Measurements from ENCODE around the gene G6PC2. TPM values are rescaled to one million over a fixed set of nuclear protein-coding genes. Genes with fewer than 3 reads are reported as not detected.

Gene G6PC2
- total RNA-seq, 1 donor from 2014 or later = not detected

- no peak overlapping the region for H3K4me3 ChIP-seq
- intact Hi-C loops (cut with DNase I) = no loop called here
- H3K9me3 ChIP-seq = no peaks in the 10 kb centered on the region
- no peak overlapping the region for H3K27ac ChIP-seq
- DNase-seq (ENCODE audit: extremely low spot score in 2 of 2) = no peak
- peaks cover 11% of the 10 kb centered on the region for H3K4me1 ChIP-seq
- TF ChIP-seq POLR2A (IDR thresholded peaks at IDR 0.05) = no peak
- TF ChIP-seq POLR2AphosphoS5 (IDR thresholded peaks at IDR 0.05; ENCODE audit: insufficient read depth in 1 of 2, low read depth in 1 of 2) = no peak
- TF ChIP-seq, protein P1, sequence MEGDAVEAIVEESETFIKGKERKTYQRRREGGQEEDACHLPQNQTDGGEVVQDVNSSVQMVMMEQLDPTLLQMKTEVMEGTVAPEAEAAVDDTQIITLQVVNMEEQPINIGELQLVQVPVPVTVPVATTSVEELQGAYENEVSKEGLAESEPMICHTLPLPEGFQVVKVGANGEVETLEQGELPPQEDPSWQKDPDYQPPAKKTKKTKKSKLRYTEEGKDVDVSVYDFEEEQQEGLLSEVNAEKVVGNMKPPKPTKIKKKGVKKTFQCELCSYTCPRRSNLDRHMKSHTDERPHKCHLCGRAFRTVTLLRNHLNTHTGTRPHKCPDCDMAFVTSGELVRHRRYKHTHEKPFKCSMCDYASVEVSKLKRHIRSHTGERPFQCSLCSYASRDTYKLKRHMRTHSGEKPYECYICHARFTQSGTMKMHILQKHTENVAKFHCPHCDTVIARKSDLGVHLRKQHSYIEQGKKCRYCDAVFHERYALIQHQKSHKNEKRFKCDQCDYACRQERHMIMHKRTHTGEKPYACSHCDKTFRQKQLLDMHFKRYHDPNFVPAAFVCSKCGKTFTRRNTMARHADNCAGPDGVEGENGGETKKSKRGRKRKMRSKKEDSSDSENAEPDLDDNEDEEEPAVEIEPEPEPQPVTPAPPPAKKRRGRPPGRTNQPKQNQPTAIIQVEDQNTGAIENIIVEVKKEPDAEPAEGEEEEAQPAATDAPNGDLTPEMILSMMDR (IDR thresholded peaks at IDR 0.05) = no peak
- no peaks in the 10 kb centered on the region for H3K36me3 ChIP-seq
- H3K27me3 ChIP-seq = no peaks in the 10 kb centered on the region
Measured at GRCh38 chr2:168894720-168895119, 6.4 kb upstream of the G6PC2 start.

DNA sequence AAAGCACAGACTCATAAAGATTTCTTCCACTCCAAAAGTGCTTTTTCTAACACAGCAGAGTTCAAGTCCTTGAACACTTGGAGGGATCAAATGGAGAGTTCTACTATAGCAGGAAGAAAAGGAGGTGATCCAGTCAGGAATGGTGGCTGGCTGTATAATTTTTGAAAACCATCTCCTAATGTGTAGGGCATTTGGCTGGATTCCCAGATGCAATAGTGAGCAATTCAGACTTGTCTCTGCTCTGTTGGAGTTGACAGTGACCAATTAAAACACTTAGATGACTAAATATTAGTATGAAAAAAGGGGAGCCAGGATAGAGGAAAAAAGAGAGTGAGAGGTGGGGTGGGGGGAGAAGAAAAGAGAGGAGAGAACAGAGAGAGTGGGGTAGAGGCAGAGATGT is 5.3 kb upstream of the G6PC2 start:
- DNase-seq (ENCODE audit: extremely low spot score in 2 of 2) = no peak
- Histone ChIP-seq H3K4me3 (no peak overlapping the region), H3K27ac (no peak overlapping the region), H3K4me1 (peaks cover under 1% of the 10 kb centered on the region), H3K36me3 (no peaks in the 10 kb centered on the region), H3K9me3 (no peaks in the 10 kb centered on the region), H3K27me3 (no peaks in the 10 kb centered on the region)
- intact Hi-C loops (cut with DNase I) = no loop called here
- TF ChIP-seq, protein P1 (IDR thresholded peaks at IDR 0.05) = no peak
- TF ChIP-seq POLR2A (IDR thresholded peaks at IDR 0.05) (no peak), POLR2AphosphoS5 (IDR thresholded peaks at IDR 0.05; ENCODE audit: insufficient read depth in 1 of 2, low read depth in 1 of 2) (no peak)

GRCh38 chr2:168896783-168897182 is 4.3 kb upstream of the G6PC2 start:
- Histone ChIP-seq H3K4me3 (no peak overlapping the region), H3K36me3 (no peaks in the 10 kb centered on the region), H3K27ac (no peak overlapping the region), H3K27me3 (no peaks in the 10 kb centered on the region), H3K4me1 (no peaks in the 10 kb centered on the region), H3K9me3 (no peaks in the 10 kb centered on the region)
- no peak for DNase-seq (ENCODE audit: extremely low spot score in 2 of 2)
- intact Hi-C loops (cut with DNase I) = no loop called here
- TF ChIP-seq, protein P1 (IDR thresholded peaks at IDR 0.05) = no peak

GRCh38 chr2:168897449-168897848 is 3.6 kb upstream of the G6PC2 start:
- no peak overlapping the region for H3K4me3 ChIP-seq
- TF ChIP-seq, protein P1 (IDR thresholded peaks at IDR 0.05) = no peak
- TF ChIP-seq POLR2A (IDR thresholded peaks at IDR 0.05) (no peak), POLR2AphosphoS5 (IDR thresholded peaks at IDR 0.05; ENCODE audit: insufficient read depth in 1 of 2, low read depth in 1 of 2) (no peak)
- H3K27me3 ChIP-seq = no peaks in the 10 kb centered on the region
- H3K36me3 ChIP-seq = no peaks in the 10 kb centered on the region
- DNase-seq (ENCODE audit: extremely low spot score in 2 of 2) = no peak
- H3K4me1 ChIP-seq = no peaks in the 10 kb centered on the region
- intact Hi-C loops (cut with DNase I) = no loop called here
- no peaks in the 10 kb centered on the region for H3K9me3 ChIP-seq
- H3K27ac ChIP-seq = no peak overlapping the region

DNA sequence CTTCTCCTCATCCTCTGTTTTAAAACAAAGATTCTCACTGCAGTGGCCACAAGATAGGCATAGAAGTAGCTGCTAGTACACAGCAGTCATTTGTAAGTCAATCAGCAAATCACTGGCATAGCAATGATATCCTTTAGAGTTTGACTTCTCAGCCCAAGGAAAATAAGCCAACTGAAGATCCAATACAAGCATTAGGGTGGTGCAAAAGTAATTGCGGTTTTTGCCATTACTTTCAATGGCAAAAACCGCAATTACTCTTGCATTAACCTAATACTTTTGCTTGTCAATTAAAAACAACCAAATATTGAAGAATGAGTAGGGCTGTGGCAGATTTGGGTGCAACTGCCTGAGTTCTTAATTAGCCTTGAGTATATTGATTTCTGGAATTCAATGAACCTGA is 2.8 kb downstream of the G6PC2 start:
- intact Hi-C loops (cut with DNase I) = no loop called here
- Histone ChIP-seq H3K4me1 (no peaks in the 10 kb centered on the region), H3K4me3 (no peak overlapping the region), H3K27me3 (no peaks in the 10 kb centered on the region), H3K27ac (no peak overlapping the region), H3K9me3 (no peaks in the 10 kb centered on the region), H3K36me3 (no peaks in the 10 kb centered on the region)
- TF ChIP-seq POLR2A (IDR thresholded peaks at IDR 0.05) (no peak), POLR2AphosphoS5 (IDR thresholded peaks at IDR 0.05; ENCODE audit: insufficient read depth in 1 of 2, low read depth in 1 of 2) (no peak)
- TF ChIP-seq, protein P1 (IDR thresholded peaks at IDR 0.05) = no peak
- no peak for DNase-seq (ENCODE audit: extremely low spot score in 2 of 2)
